ENCODE results near the gene SYNE3.

The SYNE3 gene

DNA sequence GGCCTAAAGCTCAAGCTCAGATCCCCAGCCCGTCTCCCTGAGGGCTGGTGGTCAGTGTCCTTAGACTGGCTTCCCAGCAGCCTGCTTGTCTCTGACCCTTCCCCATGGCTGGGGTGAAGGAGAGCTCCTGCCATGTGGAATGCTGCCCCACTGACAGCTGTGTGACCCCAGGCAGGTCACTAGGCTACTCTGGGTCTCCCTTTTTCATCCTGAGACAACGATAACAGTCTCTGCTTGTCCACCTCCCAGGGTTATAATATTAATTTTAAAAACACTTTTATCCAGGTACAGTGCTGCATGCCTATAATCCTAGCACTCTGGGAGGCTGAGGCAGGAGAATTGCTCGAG, 47.3 kb downstream of the SYNE3 start:
- DNase-seq = no peak

DNA sequence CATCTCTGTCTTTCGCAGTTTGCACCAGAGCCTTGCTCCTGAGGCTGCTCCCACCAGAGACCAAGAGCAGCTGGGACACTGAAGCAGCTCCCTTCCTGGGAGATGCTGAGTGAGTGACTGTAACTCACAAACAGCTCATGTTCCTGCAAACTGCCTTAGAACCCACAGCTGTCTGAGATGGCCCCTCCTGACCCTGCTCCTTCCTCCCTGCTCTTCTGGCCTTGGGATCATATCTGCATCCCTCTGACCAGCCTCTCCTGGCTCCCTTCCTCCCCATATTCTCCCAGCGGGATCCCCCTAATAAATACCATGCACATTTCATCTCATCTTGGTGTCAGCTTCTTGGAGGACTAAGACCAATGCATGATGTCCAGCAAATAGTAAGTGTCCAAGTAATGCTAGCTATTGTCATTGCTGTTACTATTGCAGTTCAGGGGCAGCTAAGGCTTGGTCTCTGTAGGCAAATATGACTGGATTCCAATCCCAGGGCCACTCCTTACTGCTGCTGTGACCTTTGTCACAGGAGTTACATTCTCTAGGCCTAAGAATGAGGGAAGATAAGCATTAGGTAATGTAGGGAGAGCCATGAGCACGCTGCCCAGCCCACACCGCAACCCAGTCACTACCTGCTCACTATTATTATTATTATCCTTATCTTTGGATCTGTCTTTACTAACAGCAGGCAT, 47.9 kb downstream of the SYNE3 start:
- DNase-seq = no peak

DNA sequence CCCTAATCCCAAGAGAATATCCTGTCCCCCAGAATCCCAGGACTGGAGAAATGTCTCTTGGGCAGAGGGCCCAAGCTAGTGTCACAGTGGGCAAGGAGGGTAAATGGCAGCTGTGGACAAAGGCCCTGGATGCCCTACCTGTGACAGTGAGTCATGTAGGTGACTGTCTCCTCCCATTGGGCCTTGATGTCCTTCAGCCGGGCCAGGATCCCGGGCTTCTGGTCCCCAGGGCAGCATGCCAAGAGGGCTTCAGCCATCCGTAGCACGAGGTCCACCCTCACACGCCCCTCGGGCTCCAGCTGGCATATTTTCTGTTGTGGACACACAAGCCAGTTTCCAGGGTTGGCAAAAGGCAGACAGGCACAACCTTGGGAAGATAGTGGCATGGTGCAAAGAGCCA, 48.8 kb downstream of the SYNE3 start:
- no peak for DNase-seq

DNA sequence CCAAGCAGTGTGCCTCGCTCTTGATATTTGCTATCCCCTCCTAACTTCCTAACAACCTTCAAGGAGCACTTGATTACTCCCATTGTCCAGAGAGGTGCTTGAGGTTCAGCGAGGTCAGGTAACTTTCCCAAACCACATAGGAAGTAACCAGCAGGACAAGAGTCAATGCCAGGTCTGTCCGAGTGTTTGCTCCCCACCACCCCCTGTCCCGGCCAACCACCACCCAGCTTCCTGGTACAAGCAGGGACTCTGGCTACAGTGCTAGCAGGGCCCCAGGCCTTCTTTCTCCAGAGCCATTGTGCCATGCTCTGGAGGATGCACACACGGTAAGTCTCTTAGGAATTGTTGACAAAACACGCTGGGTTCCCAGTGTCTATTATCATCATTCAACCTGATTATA, 49.2 kb downstream of the SYNE3 start:
- DNase-seq = no peak

All from stimulated activated CD8-positive, alpha-beta memory T cell treated with anti-CD3 and anti-CD28 coated beads, Interleukin-4, amount 100 ng/mL, for 48 hours (primary cell).